Activated CD8-positive, alpha-beta memory T cell treated with anti-CD3 and anti-CD28 coated beads, Interleukin-2, amount 50 U/mL, for 1 hour (primary cell): ENCODE measurements around the gene AK8.

Experiments used
- DNase-seq: peaks from one replicate; pipeline ENCODE4 v3.0.0-alpha.2; 2020; ENCODE audit errors: extremely low read depth

AK8 gene, protein sequence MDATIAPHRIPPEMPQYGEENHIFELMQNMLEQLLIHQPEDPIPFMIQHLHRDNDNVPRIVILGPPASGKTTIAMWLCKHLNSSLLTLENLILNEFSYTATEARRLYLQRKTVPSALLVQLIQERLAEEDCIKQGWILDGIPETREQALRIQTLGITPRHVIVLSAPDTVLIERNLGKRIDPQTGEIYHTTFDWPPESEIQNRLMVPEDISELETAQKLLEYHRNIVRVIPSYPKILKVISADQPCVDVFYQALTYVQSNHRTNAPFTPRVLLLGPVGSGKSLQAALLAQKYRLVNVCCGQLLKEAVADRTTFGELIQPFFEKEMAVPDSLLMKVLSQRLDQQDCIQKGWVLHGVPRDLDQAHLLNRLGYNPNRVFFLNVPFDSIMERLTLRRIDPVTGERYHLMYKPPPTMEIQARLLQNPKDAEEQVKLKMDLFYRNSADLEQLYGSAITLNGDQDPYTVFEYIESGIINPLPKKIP

DNA sequence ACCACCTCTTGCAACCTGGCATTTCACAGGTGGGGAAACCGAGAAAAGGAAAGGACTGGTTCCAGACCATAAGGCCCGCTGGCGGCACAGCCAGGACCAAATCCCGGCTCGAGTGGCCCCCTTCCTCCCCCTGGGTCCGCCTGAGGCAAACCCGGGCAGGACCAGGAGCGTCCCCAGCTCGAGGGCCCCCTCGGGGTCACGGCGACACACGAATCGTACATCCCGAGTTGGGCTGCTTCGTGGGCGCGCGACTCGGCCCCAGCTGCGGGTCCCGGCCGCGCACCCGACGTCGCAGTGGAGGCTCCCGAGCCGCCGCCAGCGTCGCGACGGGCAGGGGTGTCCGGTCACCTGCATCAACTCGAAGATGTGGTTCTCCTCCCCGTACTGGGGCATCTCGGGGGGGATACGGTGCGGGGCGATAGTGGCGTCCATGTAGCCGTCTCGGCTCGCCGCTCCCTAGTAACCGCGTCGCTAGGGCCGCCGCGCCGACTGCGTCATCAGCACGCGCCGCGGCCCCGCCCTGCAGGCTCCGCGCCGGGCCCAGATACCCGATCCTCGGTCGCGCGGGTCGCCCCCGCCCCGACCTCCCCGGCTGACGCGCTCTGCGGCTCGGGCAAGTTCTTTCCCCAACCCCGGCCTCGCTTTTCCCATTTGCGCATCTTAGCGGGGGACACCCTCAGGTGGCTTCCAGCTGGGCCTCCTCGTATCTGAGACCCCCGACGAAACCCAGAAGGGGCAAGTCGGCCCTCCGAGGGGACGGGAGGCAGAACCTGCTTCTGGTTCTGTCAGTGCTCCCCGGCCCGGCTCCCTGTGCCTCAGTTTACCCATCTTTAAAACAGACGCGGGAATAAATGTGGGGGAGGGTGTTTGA lies at the start of gene AK8:
Gene AK8 (minus strand): TSS at position 461 of the 871 bp plus-strand sequence. CDS start 29 bp downstream, at position 432.
- DNase-seq = peak; percentile 12

DNA sequence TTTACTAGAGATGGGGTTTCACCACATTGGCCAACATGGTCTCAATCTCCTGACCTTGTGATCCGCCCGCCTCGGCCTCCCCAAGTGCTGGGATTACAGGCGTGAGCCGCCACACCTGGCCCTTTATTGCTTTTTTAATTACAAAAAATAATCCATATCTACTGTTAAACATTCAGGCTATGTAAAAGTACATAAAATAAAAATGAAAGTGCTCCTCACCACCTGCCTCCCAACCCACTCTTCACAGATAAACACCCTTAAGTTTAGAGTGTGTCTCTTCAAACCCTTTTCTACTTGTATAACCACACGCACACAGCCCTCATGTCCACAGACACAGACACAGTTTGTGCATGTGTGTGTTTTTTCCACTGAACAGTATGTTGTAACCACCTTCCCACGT lies 49.6 kb upstream of the AK8 start:
- DNase-seq = no peak

DNA sequence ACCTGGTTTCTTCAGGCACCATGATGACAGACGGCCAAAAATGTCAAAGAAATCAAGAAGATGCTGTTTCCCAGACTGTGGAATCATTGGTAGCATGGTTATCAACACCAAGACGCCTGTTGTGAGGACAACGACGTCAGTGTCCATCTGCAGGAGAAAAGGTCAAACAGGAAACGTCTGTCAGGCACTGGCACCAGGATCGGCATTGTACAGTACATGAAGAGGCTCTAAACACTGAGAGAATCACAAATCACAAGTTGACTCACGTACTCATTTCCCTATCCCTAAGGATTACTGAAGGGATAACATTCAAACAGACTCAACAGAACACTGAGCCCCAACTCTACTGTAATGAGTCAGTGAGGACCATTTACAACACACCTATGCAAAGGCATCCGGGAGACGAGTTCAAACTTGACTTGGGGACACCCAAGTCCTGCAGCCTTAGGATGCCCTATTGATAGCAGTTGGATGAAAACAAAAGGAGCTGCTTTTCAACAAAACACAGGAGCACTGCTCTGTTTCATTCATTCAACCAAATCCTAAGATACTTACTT lies 45.3 kb upstream of the AK8 start:
- no peak for DNase-seq

DNA sequence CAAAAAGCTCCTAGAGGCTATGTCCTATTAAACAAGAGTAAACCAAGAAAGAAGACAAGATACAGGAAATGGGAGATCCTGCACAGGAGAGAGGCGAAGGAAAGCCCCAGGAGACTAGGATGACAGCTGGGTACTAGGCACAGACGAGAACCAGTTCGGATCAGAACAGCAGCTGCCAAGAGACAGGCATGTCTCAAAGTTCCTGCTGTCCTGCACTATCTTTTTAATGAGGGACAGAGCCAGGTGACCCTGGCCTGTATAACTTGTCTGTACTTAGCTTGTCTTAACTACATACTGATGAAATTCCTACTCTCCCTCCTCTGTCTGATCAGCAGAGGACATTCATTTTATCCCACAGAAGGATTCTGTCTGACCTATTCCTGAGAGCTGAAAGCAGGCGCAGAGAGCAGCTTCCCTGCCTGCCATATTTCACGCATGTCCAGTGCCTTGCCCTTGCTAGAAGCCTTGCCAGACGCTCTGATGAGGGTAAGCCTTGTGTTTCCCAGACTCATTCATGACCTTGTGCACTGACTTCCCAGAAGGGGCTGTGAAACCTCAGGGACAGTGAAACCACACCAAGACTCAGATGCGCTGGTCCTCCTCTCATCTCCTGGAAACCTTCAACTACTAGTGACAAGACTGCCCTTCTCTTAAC lies 41.7 kb upstream of the AK8 start:
- DNase-seq = no peak

DNA sequence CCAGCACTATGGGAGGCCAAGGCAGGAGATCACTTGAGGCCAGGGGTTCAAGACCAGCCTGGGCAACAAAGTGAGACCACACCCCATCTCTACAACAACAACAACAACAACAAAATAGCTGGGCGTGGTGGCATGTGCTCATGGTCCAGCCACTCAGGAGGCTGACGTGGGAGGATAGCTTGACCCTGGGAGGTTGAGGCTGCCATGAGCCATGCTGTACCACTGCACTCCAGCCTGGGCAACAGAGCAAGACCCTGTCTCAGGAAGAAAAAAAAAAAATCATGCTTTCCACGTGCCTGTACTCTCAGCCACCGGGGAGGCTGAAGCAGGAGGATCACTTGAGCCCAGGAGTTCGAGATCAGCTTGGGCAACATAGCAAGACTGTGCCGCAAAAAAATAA lies 36.8 kb upstream of the AK8 start:
- DNase-seq = no peak

DNA sequence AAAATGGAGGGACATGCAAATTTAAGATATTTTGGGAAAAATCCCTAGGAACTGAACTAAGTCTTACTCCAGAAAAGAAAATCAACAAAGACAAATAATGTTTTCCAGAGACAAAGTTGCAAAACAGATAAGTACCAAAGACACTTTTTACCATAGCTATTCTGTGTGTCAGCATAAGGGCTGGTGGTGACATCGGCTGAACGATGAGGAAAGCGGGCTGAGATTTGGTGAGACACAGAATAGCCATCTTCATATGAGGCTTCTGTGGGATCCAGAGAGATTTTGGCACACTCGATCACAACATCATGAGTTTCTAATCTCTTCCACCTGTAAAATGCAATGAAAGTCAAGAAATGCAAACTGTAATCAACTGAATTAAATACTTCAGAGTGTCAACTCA lies 34.0 kb upstream of the AK8 start:
- DNase-seq = no peak

DNA sequence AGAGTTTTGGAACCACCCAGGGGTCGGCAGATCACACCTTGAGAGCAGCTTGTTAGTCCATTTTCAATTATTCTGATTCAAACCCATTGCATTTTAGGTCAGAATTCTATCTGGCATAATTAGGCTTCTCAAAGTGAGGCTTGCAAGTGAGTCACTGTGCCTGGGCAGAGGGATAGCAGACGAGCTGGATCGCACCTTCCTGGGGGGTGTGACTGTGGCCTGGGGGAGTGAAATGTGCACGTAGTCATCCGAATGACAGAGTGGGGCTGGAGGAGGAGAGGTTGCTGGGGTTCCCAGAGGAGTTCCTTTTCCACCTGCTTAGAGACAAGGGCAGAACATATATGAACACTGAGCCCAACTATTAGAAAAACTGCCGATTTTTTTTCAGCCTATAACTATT lies 32.3 kb upstream of the AK8 start:
- DNase-seq = no peak

DNA sequence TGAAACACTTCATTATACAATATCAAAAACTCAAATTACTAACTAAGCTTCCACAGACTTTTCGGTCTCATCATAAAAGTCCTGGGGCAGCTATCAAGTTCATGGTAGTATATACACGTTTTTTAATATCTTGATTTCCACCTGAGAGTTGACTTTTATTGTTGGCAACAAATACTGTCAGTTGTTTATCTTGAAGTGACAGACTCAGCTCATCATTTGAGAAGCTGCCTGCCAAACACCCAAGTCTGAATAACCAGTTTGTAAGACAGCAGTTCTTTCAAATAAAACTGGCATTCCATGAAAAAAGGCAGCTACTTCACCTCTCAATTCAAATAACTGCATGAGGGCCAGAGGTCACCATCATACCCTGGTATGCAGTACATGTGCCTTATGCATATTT lies 31.2 kb upstream of the AK8 start:
- no peak for DNase-seq

DNA sequence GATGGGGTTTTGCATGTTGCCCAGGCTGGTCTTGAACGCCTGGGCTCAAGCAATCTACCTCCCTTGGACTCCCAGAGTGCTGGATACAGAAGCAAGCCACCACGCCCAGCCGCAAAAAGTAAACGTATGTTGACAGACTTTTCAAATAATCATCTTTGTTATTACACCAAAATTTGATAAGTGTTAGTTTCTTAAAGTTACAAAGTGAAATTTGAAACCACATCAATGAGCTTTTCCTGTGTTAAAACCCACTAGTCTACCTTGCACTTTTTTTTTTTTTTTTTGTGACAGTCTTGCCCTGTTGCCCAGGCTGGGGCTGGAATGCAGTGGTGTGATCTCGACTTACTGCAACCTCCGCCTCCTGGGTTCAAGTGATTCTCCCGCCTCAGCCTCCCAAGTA lies 30.6 kb upstream of the AK8 start:
- peak; percentile 12 for DNase-seq

DNA sequence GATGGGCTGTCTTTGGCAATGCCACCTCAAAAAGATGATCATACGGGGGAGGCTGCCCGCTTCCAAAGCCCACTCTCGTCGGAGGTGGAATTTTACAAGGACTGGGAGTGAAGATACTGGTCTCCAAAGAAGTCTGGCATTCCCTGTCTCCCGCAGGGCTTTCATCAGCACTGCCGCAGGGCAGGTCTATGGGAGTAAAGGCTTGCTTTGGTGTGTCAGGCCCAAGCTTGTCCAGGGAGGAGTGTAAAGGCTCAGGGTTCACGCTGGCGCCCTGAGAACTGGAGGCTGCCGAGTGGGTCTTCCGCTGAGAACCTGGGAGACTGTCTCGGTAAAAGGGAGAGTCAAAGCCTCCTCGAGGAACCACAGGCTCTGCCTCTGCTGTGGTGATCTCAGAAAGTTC lies 27.6 kb upstream of the AK8 start:
- DNase-seq = no peak

DNA sequence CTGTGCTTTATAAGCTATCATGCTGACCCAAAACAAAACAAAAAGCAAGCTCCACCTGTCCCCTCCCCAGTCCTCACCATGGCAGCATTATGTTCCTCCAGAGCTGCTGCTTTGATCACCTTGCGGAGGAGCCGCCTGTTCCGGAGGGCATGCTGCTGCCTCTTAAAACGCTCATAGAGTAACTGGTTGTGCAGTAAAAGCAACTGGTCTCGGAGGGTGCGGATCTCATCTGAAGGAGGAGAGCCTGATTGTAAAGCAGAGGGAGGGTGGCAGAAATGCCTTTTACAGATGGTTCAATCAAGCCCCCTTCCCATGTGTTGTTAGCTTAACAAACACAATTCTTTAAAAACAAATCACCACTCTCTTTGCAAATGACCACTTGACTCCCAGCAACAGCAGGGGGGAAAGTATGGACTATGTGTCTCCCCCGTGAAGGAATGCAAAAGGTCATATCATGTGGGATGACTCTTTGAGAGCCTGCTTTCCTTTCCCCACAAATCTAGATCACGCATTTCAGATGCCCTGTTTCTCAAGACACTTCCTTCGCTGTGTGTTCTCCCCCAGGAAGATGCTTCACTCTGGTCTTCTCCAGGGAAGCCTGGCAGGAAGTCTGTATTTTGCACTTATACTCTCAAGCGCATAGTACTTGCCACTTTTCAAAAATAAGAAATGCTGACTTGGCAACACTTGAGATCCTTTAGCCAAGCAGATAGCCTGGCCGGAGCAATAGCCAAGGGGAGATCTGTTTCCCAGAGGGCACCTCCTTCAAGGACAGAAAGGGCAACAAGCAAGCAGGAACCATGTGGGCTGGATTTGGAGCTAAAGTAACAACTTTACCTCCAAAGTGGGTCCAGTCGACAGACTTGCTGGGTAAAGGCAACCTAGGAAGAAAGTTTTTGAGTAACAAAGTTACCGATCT lies 25.7 kb upstream of the AK8 start:
- DNase-seq = no peak

DNA sequence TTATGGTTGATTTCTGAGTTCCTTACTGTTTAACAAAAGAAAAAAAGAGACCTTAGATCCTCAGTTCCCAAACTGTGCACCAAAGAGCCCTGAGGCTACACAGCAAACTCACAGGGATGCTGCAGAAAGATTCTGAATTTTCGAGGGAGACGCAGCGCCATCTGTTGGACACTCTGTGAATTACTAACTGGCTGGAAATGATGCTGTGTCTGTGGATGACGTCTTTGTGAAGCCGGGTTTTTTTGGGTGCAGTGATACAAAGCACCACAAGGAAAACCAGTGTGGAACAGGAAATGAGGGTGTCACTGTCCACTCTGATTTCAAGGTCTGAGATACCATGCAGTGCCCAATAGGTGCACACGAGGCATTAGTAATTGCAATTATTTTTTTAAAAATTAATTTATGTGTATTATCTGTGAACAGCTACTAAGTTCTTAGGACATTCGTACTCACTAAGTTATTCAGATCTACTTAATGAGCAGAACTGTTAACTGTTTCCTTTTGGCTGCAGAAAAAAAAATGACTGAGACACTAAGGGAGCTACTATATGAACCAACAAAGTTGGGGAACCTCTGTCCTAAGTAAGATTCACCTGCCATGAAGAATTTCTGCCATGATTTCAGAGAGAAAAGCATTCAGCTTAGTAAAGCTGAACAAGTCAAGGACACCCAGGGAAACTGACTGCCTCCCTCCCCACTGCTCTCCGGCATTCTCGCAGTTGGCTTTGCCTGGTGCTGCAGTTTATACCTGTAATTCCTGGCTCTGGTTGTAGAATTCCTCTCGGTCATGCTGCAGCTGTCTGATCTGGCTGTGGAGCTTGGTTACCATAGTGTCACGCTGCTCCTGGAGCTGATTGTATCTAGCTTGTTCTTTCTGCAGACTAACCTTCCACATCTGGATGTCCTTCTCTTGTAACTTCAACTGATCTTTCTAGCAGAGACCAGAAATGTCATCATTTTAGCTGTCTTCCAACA lies 24.1 kb upstream of the AK8 start:
- peak; percentile 17 for DNase-seq

DNA sequence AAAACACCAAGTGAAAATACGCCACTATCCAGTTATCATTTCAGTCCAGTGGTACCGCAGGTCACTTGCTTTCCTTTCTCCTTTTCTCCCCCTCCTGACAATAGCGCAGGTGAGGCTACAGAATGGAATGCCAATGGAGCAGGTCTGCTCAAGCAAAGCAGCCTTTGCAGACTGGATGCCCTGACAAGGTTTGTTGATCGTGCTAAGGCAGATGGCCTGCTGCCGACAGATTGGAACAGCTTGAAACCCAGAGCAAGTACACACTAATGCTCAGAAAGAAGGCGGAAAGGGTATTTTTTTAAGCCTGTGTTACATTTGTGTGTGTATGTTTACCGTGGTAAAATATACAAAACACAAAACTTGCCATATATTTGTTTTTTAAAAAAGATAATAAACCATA lies 20.0 kb upstream of the AK8 start:
- DNase-seq = no peak

DNA sequence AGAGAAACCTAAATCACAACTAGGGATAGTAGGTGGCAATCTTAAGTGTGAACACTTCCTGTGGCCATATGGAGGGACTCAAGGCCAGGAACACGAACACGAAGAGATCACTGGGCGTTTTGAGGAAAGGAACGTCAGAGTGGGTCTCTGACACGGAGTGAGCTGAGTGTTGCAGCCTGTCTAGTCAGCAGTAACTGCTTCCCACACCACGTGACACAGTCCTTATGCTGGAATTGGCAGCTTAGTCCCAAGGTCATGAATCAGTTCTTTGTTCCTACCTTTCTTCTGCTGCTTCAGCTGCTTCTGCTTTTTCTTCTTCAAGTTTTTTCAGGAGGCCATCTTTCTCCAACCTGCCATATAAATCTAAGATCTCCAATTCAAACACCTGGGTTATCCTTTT lies 18.8 kb upstream of the AK8 start:
- DNase-seq = no peak

DNA sequence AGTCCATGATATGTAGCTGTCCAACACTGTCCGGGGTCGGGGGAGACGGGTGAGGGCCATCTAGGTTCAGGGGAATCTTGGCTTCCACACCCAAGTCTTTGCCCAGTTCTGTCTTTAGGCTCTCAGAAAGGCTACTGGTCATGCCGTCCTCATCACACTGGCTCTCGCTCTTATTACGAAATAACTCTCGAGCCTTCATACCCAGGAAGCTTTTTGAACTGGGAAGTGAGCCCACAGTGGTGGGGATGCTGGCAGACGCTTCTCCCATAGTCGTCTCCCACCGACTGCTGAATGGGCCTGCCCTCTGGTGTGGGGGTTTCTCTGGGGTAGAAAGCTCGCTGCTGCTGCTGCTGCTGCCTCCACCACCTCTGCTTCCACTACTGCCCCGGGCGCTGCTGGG lies 18.2 kb upstream of the AK8 start:
- DNase-seq = no peak

DNA sequence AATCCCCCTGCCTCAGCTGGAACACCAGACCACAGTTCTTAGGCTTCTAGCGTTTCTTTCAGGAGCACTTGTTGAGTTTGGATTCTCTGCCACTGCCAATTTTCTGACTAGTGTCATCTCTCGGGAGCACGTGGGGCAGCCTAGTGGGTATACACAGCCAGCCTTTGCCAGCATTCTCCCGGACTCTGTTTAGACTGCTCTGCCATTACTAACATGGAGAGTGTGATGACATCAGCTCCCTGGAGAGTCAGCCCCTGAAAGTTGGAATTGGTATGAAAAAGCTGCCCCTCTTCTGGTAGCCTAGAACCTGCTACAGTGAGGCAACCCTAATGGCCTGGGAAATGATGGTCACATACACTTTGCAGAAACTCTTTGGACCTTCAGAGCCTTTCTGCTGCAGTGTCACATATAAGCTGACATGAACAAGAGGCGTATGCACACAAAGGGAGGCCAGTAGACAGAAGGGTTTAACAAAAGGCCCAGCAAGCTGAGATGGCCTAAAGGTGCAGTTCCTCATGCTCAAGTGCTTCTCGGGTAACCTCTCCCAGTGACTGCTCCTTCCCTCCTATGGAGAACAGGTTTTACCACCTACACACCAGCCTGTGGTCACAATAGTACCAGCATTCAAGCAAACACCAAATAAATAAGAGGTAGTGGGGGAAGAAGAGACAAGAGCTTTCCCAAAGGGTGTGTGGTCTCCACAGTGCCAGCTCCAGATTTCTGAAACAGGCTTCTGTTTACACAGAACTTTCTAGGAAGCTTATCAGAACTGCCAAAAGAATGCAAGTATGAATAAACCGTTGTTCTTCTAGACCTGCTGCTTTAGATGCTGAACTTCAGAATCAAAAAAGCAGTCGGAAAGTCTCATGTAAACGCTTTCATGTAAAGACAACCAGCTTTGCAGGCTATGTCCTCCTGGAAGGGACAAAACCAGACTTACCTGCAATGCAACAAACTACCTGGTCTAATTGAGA lies 17.1 kb upstream of the AK8 start:
- DNase-seq = no peak

DNA sequence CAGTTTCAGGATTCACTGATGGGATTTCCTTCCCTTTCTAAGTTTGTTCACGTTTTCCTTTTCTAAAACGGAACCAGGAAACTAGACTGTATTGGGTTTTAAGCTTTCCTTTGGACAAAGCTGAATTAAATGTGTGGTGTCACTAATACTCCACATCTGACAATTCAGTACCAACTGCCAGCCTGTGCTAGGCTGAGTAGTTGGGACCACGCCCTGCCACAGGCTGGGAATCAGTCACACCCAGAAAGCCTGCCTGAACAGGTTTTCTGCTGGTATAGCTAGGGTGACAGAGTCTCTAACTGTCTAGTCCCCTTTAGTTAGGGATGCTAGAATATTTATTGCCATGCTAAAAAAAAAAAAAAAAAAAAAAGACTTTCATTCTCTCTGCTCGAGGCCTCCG lies 16.3 kb upstream of the AK8 start:
- DNase-seq = no peak

DNA sequence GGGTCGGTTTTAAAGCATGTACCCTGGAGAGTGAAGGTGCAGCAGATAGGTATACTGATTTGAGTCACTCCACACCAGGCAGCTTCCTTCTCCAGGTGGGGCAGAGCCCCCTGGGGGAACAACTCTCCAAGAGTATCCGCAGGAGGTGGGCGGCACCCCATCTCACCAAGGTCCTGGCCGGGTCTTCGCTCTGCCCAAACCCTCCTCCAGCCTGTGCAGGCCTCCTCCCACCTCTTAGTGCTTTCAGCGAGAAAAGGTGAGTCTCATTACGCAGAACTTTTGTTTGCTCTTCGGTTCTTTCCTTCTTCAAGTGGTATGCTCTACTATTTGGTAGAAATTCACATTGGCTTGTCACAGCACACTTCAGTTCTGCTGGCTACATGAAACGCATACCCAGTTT lies 14.3 kb upstream of the AK8 start:
- no peak for DNase-seq

DNA sequence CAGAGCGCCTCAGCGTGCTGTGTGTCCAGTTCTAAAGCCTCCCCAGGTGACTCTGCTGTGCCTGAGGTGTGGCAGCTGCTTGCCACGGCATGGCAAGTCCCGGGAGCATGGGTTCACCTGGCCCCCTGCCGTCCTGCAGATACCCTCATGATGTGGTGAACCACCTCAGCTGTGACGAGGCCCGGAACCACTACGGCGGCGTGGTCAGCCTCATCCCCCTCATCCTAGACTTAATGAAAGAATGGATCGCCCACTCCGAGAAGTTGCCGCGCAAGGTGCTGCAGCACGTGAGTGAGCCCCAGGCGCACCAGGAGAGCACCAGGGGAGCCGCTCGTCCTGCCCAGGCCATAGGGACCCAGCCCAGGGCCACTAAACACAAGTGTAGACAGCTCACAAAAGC lies 10.1 kb upstream of the AK8 start:
- DNase-seq = no peak
